Measurements from ENCODE around the gene SLC13A2.
"Not testable (repeated sequence)": the region's sequence is repeated elsewhere in the genome, so short reads cannot be mapped to it uniquely, and the experiment has no call there.

Gene SLC13A2

DNA sequence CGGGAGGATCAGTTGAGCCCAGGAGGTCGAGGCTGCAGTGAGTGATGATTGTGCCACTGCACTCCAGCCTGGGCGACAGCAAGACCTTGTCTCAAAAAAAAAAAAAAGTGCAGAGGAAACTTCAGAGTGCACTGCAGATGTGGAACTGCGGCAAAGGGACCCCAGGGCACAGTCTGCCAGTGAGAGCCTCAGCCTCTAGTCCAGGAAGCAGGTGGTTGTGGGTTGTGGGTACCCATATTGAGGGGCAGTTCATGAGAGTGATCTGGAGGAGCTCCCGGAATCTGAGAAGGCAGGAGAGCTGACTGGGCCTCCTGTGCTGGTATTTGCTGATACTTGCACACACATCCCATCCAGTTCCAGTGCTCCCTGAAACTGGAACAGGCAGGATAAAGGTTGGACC lies 45.8 kb downstream of the SLC13A2 start:
- no peak for FAIRE-seq

DNA sequence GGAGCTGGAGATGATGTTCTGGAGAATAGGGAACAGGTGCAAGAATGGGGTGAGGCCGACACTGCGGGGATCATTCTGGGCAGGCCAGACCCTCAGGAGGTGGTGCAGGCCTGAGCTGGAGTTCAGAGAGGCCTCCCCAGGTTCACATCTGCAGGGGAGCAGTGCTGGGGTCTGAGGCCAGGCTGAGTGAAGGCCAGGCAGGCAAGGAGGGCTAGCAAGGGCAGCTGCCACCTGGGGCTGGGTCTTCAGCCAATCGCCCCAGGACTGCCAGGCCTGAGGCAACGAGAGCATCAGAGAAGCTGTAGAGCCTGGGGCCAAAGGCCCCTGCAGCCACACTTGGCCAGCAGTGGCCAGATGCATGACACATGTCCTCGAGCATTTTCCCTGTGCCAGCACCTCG lies 47.2 kb downstream of the SLC13A2 start:
- FAIRE-seq, result no peak

DNA sequence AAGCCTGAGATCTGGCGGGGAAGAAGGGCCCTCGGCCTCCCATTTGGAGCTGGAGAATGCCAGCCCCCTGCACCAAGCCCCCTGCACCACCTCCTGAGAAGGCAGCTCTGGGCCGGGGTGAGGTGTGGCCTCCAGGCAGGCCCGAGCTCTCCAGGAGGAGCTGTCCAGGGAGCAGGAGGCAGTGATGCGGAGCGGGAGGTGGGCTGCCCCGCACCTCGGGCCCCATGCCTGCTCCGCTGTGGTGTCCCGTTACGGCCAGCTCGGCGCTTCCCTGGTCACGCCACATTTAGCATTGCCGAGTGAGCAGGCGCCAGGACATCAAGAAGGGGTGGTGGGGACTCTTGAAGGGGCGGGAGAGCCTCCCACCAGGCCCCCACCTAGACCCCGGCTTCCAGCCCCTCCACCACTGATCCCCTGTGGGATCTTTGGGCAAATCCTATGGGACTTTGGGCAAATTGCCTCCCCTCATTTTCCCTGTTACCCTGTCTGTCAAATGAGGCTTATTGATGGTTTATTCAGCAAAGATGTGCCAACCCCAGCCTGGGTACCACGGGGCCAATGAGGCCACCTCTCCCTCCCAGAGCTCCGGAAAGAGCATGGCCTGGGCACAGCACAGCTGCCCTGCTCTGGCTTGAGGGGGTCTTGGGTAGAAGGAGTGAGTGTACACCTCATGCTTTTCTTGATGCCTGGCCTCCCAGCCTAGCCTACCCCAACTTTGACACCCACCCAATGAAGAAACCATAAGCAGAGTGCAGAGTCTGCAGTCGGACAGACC lies 48.1 kb downstream of the SLC13A2 start:
- FAIRE-seq, result no peak

DNA sequence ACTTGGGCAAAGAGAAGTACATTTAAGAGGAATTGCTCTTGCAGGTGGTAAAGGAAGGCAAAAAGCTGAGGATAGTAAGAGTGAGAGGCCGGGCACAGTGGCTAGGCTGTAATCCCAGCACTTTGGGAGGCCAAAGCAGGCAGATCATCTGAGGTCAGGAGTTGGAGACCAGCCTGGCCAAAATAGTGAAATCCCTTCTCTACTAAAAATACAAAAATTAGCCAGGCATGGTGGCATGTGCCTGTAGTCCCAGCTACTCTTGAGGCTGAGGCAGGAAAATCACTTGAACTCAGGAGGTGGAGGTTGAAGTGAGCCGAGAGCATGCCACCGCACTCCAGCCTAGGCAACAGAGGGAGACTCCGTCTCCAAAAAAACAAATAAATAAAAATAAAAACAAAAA lies 48.8 kb downstream of the SLC13A2 start:
- FAIRE-seq, result not testable (repeated sequence)

DNA sequence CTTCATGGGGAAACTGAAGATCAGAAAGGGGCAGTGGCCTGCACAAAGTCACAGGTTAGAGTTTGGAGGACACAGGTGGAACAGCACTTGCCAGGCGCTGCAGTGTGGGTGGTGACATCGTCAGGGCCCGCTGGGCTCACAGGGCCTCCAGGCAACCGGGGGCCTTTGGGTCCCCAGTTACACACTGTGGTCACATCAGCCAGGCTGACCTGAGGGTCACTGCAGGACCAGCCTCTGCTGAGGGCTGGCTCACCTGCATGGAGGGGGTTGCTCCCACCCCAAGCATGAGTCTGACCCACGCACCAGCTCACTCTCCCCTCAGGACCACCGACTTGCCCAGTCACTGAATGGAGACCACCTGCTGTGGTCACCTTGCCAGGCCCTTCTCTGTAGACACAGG lies 49.7 kb downstream of the SLC13A2 start:
- FAIRE-seq, result no peak

DNA sequence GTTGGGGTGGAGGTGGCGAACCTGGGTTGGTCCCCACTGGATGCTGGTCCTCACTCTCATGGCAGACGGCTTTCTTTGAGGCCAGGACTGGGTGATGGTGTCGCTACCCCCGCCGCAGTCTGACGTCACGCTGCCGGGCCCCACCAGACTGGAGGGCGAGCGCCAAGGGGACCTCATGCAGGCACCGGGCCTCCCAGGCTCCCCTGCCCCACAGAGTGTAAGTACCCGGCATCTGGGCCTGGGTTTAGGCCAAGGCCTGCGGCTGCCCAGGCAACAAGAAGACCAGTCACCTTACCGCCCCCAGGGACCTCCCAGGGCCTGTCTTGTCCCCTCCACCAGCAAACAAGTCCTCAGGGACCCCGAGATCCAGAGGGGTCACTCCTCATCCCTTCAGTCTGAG lies 50.4 kb downstream of the SLC13A2 start:
- no peak for FAIRE-seq

DNA sequence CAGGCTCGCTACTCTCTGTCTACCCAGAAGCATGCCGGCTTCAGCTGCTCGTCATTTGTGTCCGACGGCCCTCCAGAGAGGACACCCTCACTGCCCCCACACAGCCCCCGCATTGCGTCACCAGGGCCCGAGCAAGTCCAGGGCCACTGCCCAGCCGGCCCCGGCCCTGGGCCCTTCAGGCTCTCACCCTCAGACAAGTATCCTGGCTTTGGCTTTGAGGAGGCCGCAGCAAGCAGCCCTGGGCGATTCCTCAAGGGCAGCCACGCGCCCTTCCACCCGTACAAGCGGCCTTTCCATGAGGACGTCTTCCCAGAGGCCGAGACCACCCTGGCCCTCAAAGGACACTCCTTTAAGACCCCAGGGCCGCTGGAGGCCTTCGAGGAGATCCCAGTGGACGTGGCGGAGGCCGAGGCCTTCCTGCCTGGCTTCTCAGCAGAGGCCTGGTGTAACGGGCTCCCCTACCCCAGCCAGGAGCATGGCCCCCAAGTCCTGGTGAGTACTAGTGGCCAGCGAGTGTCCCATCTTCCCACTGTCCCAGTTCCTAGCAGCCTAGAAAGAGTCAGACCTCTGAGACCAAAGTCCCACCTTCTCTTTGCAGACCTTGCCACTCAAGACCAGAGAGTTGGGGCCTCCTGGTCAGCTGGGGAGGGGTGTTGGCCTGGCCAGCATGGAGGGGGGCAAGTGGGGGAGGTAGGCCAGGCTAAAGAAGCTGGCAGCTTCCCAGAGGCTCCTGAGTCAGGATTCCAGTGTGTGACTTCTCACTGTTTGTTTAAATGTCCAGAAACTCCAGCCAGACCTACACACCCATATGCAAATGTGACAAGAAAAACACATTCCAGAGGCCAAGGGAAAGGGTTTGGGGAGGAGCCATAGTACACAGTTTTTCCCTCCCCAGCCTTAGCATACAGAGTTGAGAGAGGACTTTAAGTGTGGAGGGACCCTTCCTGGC lies 51.3 kb downstream of the SLC13A2 start:
- FAIRE-seq, result no peak

DNA sequence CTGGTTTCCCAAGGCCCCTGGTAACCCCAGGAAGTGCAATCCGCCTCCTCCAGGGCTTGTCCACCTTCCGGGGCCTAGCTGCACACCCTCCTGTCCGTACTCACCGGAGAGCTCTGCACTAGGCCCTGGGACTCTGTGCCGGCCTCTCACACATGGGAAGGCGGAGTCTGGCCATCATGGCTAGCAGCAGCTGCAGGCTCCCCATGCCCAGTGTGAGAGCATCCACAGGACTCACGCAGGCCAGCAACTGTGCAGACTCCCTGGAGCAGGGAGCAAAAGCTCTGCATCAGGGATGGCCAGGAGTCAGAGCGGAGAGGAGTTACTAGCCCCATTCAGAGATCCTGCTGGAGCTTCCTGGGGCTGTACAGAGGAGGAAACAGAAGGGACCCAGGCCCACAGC lies 52.9 kb downstream of the SLC13A2 start:
- FAIRE-seq, result no peak

DNA sequence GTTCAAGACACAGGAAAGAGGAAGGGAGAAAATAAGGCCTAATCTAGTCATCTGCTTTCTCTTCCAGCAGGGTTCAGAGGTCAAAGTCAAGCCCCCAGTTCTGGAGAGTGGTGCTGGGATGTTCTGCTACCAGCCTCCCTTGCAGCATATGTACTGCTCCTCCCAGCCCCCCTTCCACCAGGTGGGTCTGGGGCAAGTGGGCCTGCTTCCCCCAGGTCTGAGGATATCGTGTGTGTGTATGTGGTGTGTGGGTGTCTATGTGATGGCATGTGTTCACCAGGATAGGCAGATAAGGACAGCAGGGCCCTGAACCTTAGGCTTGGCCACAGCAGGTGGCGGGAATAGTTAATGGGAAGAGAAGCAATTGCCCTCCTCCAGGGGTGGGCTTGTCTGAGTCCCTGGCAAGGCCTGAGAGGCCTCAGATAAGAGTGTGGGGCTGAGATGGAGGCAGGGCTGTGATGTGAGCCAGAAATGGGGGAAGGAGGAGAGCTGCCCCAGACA lies 53.8 kb downstream of the SLC13A2 start:
- FAIRE-seq, result no peak

DNA sequence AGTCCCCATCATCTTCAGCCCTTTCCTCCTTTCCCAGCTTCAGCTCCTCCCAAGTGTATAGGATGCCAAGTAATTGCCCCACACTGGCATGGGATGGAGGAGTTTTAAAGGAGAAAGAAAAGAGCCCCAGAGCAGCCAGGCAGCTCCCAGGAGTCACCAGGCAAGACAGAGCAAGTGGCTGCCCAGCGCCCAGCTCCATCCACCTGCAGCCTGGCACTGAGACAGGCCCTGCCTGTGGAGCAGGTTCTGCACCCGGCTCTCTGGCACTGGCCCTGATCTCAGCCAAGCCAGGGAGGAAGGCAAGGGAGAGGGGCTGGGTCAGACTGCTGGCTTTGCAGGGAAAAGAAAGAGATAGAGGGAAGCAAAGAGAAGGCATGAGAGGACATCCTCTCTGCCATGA lies 54.4 kb downstream of the SLC13A2 start:
- no peak for FAIRE-seq

DNA sequence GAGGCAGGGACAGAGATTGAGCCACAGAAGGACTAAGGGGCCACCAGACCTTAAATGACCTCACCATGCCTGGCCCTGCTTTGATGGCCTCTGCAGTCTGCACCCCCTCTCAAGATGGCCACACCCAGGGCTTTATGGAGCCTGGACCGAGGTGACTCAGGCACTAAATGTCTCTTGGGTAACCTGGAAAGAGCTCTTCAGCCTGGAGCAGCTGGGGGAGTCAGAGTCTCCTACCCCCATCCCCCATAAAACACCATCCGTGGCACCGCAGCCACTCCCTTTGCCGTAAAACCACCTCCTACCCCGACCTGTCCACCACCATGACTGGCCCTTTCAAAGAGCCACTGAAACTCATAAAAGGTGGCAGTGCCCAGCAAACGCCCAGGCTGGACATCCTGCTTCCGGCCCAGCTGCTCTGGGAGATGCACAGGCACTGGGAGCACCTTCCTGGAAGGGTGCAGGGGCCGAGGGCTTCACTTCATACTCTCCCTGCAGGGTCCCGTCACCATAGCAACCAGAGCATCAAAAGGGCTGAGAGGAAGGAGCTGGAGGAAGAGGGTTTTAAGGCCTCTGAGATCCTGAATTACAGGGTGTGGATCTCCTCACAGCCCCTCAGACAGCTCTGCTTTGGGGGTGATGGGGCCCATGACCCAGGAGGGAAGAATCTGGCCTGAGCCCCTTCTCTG lies 55.0 kb downstream of the SLC13A2 start:
- no peak for FAIRE-seq

DNA sequence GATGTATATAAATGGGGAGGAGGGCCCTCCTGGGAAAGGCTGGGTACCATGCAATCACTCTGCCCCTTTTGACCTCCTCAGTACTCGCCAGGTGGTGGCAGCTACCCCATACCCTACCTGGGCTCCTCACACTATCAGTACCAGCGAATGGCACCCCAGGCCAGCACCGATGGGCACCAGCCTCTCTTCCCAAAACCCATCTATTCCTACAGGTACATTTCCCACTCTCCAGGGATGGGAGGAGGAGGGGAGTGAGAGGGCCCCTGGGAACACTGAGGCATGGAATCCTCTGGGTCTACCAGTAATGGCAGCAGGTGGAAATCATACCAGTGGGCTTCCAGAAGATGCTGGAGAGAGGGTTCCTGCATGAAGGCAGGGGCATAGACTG lies 55.6 kb downstream of the SLC13A2 start:
- FAIRE-seq, result no peak

DNA sequence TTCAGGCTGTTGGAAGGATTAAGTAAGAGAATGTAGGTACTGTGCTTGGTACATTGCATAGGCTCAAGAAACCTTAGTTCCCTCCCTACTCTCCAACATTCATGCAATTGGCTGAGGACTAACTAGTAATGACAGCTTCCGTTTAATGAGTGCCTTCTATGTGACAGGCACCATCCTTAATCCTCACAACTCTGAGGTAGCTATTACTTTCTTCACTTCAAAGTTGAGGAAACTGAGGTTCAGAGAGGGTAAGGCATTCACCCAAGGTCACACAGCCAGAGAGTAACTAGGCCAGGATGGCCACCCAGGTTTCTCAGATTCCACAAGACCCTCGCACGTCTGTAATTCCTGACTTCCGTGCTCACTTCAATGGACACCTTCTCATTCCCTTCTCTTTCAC lies 56.8 kb downstream of the SLC13A2 start:
- FAIRE-seq, result no peak

DNA sequence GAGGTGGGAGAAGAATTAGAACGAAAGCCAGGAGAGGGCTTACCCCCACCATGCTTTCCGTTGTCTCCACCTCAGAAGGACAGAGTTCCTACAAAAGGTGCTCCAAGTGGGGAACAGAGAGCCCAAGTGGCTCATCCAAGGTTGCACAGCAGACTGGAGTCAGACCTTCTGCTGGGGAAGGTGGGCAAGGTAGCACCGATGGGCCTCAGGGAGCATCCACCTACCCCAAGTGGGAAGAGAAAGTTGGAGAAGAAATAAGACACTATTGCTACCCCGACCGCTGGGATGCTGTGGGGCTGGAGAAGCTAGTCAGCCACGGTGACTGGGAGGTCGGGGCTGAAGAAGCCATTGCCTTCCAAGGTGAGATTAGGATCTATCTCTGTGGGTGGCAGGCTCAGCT lies 57.5 kb downstream of the SLC13A2 start:
- FAIRE-seq, result no peak

DNA sequence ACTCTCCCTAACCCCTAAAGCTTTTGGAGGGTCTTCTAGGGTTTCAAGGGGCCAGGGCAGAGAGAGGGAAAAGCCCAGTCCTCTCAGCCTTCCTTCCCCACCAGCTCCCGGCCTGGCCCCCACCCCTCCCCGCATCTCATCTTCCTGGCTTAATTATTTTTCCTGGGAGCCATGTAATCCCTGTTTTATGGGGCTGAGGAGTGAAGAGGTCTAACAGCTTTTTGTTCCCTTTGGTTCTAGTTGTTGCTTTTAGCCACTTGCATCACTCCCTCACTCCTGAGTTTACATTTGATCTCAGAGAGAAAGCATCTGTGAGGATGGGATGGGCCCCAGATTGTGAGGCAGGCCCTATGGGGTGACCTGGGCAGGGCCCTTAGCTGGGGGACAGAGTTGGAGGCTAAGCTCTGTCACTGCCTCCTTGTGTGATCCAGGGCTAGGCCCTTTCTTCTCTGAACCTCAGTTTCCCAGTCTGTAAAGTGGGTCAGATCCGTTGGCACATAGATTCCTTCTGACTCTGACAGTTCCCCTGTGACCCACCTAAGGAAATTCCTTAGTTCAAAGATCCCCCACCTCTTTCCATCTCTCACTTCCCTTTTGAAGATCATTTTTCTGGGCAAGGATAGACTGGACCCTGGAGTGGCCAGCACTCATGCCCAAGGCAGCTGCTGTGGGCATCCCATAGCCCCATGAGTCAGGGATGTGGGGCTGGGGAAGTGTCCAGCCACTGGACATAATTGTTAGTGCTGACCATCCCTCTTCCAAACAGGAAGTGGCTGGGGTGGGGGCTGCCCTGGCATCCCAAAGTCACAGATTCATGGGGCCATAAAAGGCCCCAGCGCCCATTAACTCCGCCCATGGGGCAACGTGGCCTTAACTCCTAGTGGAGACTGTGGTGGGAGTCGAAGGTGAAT lies 58.9 kb downstream of the SLC13A2 start:
- FAIRE-seq, result no peak

DNA sequence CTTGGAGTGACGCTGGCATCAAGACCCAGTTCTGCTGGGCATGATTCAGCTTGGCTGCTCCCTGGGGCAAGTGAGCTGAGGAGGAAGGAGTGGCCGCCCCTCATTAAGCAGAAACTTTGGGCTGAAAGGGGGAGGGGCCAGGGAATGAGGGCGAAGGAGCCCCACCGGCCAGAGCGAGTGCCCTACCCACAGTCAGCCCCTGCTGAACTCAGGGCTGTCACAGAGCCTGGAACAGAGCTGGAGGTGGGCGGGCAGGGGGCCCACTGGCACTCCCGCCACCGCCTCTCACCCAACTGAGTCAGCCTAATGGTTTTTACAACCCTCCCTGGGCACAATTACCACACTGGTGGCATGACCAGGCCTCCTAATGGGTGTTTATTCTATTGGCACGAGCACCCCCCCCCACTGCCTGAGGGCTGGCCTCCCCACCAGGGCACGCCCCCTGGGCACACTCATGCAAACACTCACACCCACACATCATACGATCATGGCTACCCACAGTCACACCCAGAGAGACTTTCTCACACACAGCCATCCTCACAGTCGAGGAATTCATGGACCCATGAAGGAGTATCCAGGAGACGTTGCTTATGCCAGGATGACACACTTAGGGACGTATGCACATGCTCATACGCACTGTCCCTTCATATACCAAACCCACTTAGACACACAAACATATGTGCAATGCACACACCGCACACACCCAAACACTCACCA lies 59.8 kb downstream of the SLC13A2 start:
- FAIRE-seq, result no peak

DNA sequence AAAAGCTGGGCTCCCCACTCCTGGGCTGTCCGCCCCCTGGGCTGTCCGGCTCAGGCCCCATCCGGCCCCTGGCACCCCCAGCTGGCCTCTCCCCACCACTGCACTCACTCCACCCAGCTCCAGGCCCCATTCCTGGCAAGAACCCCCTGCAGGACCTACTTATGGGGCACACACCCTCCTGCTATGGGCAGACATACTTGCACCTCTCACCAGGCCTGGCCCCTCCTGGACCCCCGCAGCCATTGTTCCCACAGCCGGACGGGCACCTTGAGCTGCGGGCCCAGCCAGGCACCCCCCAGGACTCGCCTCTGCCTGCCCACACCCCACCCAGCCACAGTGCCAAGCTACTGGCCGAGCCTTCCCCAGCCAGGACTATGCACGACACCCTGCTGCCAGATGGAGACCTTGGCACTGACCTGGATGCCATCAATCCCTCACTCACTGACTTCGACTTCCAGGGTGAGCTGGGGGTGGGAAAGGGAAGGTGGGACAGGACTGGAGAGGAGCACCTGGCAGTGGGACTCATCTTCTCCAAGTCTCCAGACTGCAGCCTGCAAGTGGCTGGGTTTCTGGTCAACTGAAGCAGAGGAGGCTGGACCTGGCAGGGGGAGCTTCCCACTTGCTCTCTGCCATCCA lies 61.4 kb downstream of the SLC13A2 start:
- FAIRE-seq, result no peak

DNA sequence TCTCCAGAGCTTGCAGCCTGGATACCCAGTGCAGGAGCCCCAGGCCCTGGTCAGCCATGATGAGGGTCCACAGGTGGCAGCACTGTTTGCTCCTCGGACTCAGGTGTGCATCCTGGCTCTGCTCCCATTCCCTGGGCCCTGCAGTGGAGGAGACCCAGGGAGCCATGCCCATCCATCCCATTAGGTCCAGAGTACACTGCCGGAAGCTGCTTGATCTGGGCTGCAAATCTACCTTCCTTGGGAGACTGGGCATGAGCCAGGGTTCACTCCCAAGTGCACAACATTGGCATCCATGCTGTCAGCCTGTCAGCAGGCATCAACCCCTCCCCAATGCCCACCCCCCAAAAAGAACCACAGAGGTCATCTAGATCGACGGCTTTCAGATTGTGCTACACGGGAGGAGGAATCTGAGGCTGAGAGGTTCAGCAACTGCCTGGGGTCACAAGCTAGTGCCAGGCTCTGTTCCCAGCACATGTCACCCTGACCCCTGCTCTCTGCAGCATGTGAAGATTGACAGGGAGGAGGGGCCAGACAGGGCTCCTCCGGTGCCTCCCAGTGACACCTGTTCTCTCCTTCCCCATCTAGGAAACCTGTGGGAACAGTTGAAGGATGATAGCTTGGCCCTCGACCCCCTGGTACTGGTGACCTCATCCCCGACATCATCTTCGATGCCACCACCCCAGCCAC lies 63.2 kb downstream of the SLC13A2 start:
- no peak for FAIRE-seq

DNA sequence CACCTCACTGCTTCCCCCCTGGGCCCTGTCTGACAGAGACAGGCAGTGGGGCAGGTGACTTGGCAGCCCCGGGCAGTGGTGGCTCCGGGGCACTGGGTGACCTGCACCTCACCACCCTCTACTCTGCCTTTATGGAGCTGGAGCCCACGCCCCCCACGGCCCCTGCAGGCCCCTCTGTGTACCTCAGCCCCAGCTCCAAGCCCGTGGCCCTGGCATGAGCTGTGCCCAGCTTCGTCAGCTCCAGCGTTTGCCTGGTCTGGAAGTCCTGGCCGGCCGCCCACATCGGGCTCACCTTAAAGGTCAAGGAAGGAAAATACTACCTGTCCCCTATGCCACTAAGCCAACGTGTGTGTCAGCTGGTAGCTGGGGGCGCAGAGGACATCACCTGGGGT lies 63.8 kb downstream of the SLC13A2 start:
- FAIRE-seq, result no peak

DNA sequence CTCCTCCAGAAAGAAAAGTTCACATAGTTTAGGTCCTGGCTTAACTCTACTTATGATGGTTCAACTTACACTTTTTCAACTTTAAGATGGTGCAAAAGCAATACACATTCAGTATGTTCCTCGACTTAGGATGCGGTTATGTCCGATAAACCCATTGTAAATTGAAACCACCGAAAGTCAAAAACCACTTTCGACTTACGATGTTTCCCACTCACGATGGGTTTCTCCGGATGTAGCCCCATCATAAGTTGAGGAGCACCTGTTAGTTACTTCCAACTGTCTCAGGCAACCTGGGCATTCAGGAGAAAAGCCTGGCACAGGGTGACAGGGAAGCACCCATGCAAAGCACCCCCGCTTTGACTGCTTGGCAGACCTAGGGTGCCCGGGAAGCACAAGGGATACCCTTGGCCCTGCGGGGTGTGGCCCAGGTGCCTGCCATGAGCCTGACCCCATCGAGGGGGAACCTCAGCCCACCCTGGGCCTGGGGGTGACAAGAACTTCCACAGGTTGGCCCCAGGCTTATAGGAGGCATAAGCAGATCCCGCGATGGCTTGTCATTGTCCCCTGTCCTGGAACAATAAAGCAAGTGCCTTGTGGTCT lies 65.0 kb downstream of the SLC13A2 start:
- no peak for FAIRE-seq

Measured in A204.1 (cell line).